HG03139 (cell line): ENCODE measurements around the gene ERO1A.

Experiments
- ATAC-seq: cut with Tn5 transposase; IDR thresholded peaks from one replicate; pipeline ENCODE4 v1.9.1; 2021; ENCODE audit not compliant: unreplicated experiment

ERO1A gene

GRCh38 chr14:52609445-52610044, 85.8 kb downstream of the ERO1A start:
- ATAC-seq = no peak

GRCh38 chr14:52607061-52607460, 88.3 kb downstream of the ERO1A start:
- ATAC-seq = no peak

GRCh38 chr14:52602131-52602530, 93.2 kb downstream of the ERO1A start:
- no peak for ATAC-seq

GRCh38 chr14:52599974-52600373, 95.4 kb downstream of the ERO1A start:
- ATAC-seq = no peak

GRCh38 chr14:52598568-52598967, 96.8 kb downstream of the ERO1A start:
- no peak for ATAC-seq

GRCh38 chr14:52596861-52597260, 98.5 kb downstream of the ERO1A start:
- no peak for ATAC-seq

- no peak for ATAC-seq
These were observed 99.0 kb downstream of the ERO1A start for GRCh38 chr14:52596320-52596719.

GRCh38 chr14:52590318-52590717, 105.0 kb downstream of the ERO1A start:
- no peak for ATAC-seq
